Measurements from ENCODE around the gene C17orf107.

The C17orf107 gene

DNA sequence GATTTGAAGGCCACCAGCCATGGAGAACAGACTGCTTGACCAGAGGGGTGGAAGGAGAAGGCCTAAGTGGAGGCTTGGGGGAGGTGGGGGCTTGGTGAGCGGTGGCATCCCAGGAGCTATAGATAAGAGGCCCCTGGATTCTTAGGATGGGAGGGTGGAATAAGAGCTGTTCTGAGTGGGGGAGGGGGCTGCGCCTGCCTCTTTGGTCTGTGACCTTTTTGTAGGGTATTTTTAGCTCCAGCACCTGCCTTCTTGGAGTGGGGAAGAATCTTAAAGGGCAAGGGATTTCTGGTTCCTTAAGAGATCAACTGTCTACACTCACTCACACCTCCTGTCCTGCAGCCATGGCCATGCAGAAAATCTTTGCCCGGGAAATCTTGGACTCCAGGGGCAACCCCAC, 52.1 kb downstream of the C17orf107 start:
- DNase-seq, result no peak
